Tibial nerve (tissue), 4 donors: ENCODE results near the gene RBBP5. TPM values are rescaled to one million over a fixed set of nuclear protein-coding genes. Genes with fewer than 3 reads are reported as not detected.

ENCODE experiments used
- DNase-seq, 2 donors: peaks; one replicate each; pipeline ENCODE4 v3.0.0-alpha.2; 2019; ENCODE audit warnings: low spot score in 2 of 2
- H3K27ac ChIP-seq, 4 donors: fragments of 200-600 bp; sonication (generic) in 3 of 4; one replicate each; pipeline ENCODE4 v1.5.1; 2017 to 2019; ENCODE audit warnings: mild to moderate bottlenecking in 1 of 4
- H3K27me3 ChIP-seq, 2 donors: fragments of 200-600 bp; sonication (generic) in 1 of 2; one replicate each; pipeline versions ENCODE4 v1.5.1 to v1.6.0; 2017 to 2019
- H3K36me3 ChIP-seq, 3 donors: fragments of 200-600 bp; sonication (generic); one replicate each; pipeline ENCODE4 v1.5.1; 2018 to 2019
- H3K4me1 ChIP-seq, 4 donors: fragments of 200-600 bp; sonication (generic) in 3 of 4; one replicate each; pipeline ENCODE4 v1.5.1; 2017 to 2019
- H3K4me3 ChIP-seq, 4 donors: fragments of 200-600 bp; sonication (generic) in 3 of 4; one replicate each; pipeline ENCODE4 v1.5.1; 2017 to 2019; ENCODE audit warnings: mild to moderate bottlenecking in 1 of 4, moderate library complexity in 1 of 4
- H3K9me3 ChIP-seq, 4 donors: fragments of 200-600 bp; sonication (generic) in 3 of 4; one replicate each; pipeline ENCODE4 v1.5.1; 2017 to 2019
- EP300 ChIP-seq, 2 donors: sonication (generic); formaldehyde crosslinking; IDR thresholded peaks; one replicate each; pipeline ENCODE4 v1.6.1; 2017; ENCODE audit warnings: antibody characterized with exemption in 2 of 2, mild to moderate bottlenecking in 1 of 2
- POLR2A ChIP-seq, 2 donors: fragments of 450-650 bp; IDR thresholded peaks; one replicate each; pipeline ENCODE4 v1.6.1; 2017; ENCODE audit warnings: antibody characterized with exemption in 2 of 2, mild to moderate bottlenecking in 2 of 2, moderate library complexity in 2 of 2
- WGBS, 2 donors: methylation state at CpG; one replicate each; pipeline ENCODE4 v1.1.5; 2018; 5-methylcytosine and 5-hydroxymethylcytosine counted together
- total RNA-seq, 4 donors: library from RNA; depleted of rRNA; stranded (reverse); fragments of >200 nt; gene quantifications; one replicate each; pipeline ENCODE4 v1.1.0, GENCODE V29; 2016
- TF ChIP-seq, protein P1 (sequence below), 5 experiments: fragments of 200-600 bp in 3 of 5; fragments of 450-650 bp in 2 of 5; sonication (generic) in 3 of 5; IDR thresholded peaks; one replicate each; pipeline ENCODE4 v1.5.1; 2016 to 2019; ENCODE audit warnings: antibody characterized with exemption in 5 of 5, mild to moderate bottlenecking in 3 of 5, moderate library complexity in 2 of 5

Gene RBBP5
- total RNA-seq, 4 donors from 2014 or later = 12.5 to 18.4 (median 14.4) TPM

DNA sequence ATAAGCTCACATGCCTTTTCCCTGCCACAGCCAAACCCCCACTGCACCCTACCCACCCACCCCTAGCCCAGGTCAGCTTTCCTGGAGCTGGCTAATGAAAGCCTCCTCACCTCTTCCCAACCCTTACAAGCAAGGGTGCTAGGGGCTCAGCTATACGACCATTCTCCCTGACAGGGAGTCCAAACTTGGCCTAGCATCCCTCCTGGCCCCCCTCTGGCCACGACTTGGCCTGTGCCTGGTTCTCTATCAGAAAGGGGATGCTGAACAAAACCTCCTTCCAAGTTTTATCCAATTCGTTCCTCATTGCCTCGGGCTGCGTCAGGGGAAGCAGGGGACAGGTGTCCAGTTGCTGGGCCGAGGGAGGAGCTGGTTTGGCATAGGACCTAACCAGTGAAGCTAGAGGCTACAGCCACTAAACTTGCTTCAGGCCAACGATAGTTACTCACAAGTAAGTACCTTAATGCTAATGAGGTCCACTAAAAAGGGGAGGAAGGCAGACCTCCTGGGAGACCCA is 46.1 kb downstream of the RBBP5 start:
- H3K4me3 ChIP-seq = no peak overlapping the region
- H3K36me3 ChIP-seq = peaks cover 0 to 22% (median 0%) of the 10 kb centered on the region in 3 donors
- WGBS, 2 donors = 42 to 52% methylated on average over 7 of the region's 7 CpGs
- TF ChIP-seq, protein P1, sequence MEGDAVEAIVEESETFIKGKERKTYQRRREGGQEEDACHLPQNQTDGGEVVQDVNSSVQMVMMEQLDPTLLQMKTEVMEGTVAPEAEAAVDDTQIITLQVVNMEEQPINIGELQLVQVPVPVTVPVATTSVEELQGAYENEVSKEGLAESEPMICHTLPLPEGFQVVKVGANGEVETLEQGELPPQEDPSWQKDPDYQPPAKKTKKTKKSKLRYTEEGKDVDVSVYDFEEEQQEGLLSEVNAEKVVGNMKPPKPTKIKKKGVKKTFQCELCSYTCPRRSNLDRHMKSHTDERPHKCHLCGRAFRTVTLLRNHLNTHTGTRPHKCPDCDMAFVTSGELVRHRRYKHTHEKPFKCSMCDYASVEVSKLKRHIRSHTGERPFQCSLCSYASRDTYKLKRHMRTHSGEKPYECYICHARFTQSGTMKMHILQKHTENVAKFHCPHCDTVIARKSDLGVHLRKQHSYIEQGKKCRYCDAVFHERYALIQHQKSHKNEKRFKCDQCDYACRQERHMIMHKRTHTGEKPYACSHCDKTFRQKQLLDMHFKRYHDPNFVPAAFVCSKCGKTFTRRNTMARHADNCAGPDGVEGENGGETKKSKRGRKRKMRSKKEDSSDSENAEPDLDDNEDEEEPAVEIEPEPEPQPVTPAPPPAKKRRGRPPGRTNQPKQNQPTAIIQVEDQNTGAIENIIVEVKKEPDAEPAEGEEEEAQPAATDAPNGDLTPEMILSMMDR (IDR thresholded peaks at IDR 0.05) = no peak
- TF ChIP-seq POLR2A (IDR thresholded peaks at IDR 0.05) (no peak), EP300 (IDR thresholded peaks at IDR 0.05) (no peak)
- DNase-seq = no peak
- H3K4me1 ChIP-seq = no peaks in the 10 kb centered on the region
- H3K27ac ChIP-seq = no peak overlapping the region
- no peaks in the 10 kb centered on the region for H3K27me3 ChIP-seq
- no peaks in the 10 kb centered on the region for H3K9me3 ChIP-seq

DNA sequence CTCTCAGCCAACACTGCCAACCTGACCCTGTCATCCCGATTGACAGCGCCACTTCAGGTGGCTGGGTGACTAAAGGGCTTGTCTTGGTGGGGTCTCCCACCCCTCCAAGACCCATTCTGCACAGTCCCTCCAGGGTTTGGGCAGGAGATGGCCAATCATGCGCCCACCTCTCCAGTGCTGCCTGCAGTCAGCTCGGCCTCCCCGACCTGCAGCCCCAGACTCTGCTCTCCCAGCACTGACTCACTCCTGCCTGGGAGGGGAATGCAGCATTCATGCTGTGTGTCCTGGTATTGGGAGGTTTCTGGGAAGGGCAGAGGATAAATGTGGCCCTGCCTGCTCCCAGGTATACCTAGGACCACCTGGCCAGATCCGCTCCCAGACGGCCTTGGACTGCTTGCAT is 47.3 kb downstream of the RBBP5 start:
- Histone ChIP-seq H3K36me3 (peaks cover 0 to 32% (median 0%) of the 10 kb centered on the region in 3 donors), H3K9me3 (no peaks in the 10 kb centered on the region), H3K27ac (no peak overlapping the region), H3K4me3 (no peak overlapping the region), H3K27me3 (no peaks in the 10 kb centered on the region), H3K4me1 (no peaks in the 10 kb centered on the region)
- no peak for DNase-seq
- TF ChIP-seq EP300 (IDR thresholded peaks at IDR 0.05) (no peak), POLR2A (IDR thresholded peaks at IDR 0.05) (no peak)
- TF ChIP-seq, protein P1 (IDR thresholded peaks at IDR 0.05) = no peak
- WGBS, 2 donors = 81 to 86% methylated on average over 5 to 6 of the region's 7 CpGs

DNA sequence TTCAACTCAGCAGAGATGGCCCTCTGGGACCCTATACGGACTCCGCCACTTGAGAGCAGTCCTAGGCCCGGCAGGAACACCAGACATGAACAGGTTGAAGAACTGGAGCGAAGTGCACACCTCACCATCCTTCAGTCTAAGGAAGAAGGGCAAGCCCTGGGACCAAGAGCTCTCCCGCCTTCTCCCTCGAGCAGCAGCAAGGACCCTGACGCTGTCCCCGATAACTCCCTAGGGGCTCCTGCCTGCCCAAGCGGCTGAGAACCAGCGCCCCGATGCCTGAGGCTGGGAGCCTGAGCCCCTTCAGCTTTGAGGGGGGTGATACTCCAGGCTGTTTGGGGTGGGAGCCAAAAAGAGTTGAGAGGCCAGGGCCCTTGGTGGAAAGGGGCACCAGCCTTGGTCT is 47.7 kb downstream of the RBBP5 start:
- TF ChIP-seq, protein P1 (IDR thresholded peaks at IDR 0.05) = no peak
- TF ChIP-seq EP300 (IDR thresholded peaks at IDR 0.05) = no peak
- no peak for TF ChIP-seq POLR2A (IDR thresholded peaks at IDR 0.05)
- peaks cover 0 to 32% (median 0%) of the 10 kb centered on the region in 3 donors for H3K36me3 ChIP-seq
- no peak for DNase-seq
- no peaks in the 10 kb centered on the region for H3K27me3 ChIP-seq
- WGBS, 2 donors = 86 to 91% methylated on average over 11 of the region's 11 CpGs
- no peak overlapping the region for H3K4me3 ChIP-seq
- H3K4me1 ChIP-seq = peaks cover 0 to under 1% (median 0%) of the 10 kb centered on the region in 4 donors
- no peak overlapping the region for H3K27ac ChIP-seq
- H3K9me3 ChIP-seq = no peaks in the 10 kb centered on the region

DNA sequence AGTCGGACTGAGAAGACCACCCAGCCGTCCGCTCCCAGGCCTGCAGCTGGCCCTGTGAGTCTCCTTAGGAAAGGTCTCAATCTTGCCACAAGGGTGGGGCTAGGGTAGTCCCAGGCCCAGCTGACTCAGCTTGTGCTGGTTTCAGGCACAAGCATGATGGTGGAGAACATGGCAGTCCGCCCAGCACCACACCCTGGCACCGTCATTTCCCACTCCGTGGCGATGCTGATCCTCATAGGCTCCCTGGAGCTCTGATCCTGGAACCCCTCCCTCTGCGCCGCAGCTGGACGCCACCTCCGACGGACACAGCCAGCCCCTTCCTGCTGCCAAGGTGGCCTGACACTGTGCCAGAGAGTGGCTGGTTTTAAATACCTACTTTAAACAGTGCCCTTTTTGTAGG is 48.3 kb downstream of the RBBP5 start:
- H3K4me1 ChIP-seq = peaks cover 0 to 6% (median 0%) of the 10 kb centered on the region in 4 donors
- no peak for TF ChIP-seq POLR2A (IDR thresholded peaks at IDR 0.05)
- TF ChIP-seq EP300 (IDR thresholded peaks at IDR 0.05) = no peak
- TF ChIP-seq, protein P1 (IDR thresholded peaks at IDR 0.05) = no peak
- no peaks in the 10 kb centered on the region for H3K9me3 ChIP-seq
- no peak overlapping the region for H3K27ac ChIP-seq
- peaks cover 0 to 32% (median 0%) of the 10 kb centered on the region in 3 donors for H3K36me3 ChIP-seq
- 87 to 88% methylated on average over 12 of the region's 12 CpGs for WGBS, 2 donors
- H3K27me3 ChIP-seq = no peaks in the 10 kb centered on the region
- no peak for DNase-seq
- H3K4me3 ChIP-seq = no peak overlapping the region

DNA sequence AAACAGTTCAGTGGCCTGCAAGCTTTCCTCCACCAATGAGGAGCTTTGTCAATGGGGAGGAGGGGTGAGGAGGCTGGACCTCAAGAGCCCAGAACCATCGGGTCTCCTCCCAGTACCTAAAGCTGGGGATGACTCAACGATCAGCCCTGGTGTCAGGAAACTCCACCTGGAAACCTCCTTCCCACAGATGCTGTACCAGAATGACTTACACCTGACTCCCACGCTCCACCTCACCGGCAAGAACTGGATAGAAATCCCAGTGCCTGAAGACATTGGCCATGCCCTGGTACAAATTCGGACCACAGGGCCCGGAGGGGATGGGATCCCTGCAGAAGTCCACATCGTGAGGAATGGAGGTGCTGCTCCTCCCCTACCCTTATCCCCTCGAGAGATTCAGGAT is 48.9 kb downstream of the RBBP5 start:
- no peak overlapping the region for H3K27ac ChIP-seq
- peaks cover 0 to 8% (median 0%) of the 10 kb centered on the region in 4 donors for H3K4me1 ChIP-seq
- no peak for DNase-seq
- H3K27me3 ChIP-seq = no peaks in the 10 kb centered on the region
- H3K9me3 ChIP-seq = no peaks in the 10 kb centered on the region
- no peak overlapping the region for H3K4me3 ChIP-seq
- H3K36me3 ChIP-seq = peaks cover 0 to 32% (median 0%) of the 10 kb centered on the region in 3 donors
- no peak for TF ChIP-seq EP300 (IDR thresholded peaks at IDR 0.05)
- no peak for TF ChIP-seq POLR2A (IDR thresholded peaks at IDR 0.05)
- TF ChIP-seq, protein P1 (IDR thresholded peaks at IDR 0.05) = no peak
- 83 to 89% methylated on average over 8 of the region's 8 CpGs for WGBS, 2 donors
